ENCODE measurements around the gene ZHX3. TPM values are rescaled to one million over a fixed set of nuclear protein-coding genes. Genes with fewer than 3 reads are reported as not detected.
"Not testable (repeated sequence)": the region's sequence is repeated elsewhere in the genome, so short reads cannot be mapped to it uniquely, and the experiment has no call there.

The ZHX3 gene
- total RNA-seq, 6 experiments from 2014 or later: 17.6 to 47.4 (median 26.2) TPM

- 66% methylated on average over 2 of the region's 2 CpGs for WGBS (ENCODE audit: insufficient coverage, low coverage, low lambda C conversion rate, missing lambda C conversion rate)
- Histone ChIP-seq H3K27ac (no peak overlapping the region), H3K9me3 (no peaks in the 10 kb centered on the region), H3K27me3 (no peaks in the 10 kb centered on the region), H3K4me3 (no peak overlapping the region), H3K4me1 (peaks cover 0 to 31% (median 14%) of the 10 kb centered on the region in 4 donors), H3K36me3 (no peaks in the 10 kb centered on the region)
- TF ChIP-seq CTCF (IDR thresholded peaks at IDR 0.05) (no peak), POLR2A (IDR thresholded peaks at IDR 0.05) (no peak)
- intact Hi-C loops (cut with DNase I): no loop called here
- no peak for ATAC-seq
- no peak for DNase-seq
Observed at GRCh38 chr20:41314386-41314785, 3.1 kb downstream of the ZHX3 start.

GRCh38 chr20:41312009-41312408 is 5.5 kb downstream of the ZHX3 start:
- H3K27ac ChIP-seq; ATAC-seq; intact Hi-C loops (cut with DNase I); H3K9me3 ChIP-seq; H3K36me3 ChIP-seq; H3K27me3 ChIP-seq; DNase-seq; H3K4me3 ChIP-seq: not testable (repeated sequence)
- H3K4me1 ChIP-seq: peaks cover 0 to 40% (median 17%) of the 10 kb centered on the region in 4 donors
- 91% methylated on average over 4 of the region's 6 CpGs for WGBS (ENCODE audit: insufficient coverage, low coverage, low lambda C conversion rate, missing lambda C conversion rate)

GRCh38 chr20:41309817-41310216 is 7.7 kb downstream of the ZHX3 start:
- Histone ChIP-seq H3K27ac (peak overlapping the region in 2 of 3 donors; percentile 16 to 54), H3K36me3 (no peaks in the 10 kb centered on the region), H3K9me3 (no peaks in the 10 kb centered on the region), H3K4me1 (peaks cover 0 to 33% (median 12%) of the 10 kb centered on the region in 4 donors), H3K4me3 (no peak overlapping the region), H3K27me3 (no peaks in the 10 kb centered on the region)
- TF ChIP-seq CTCF (IDR thresholded peaks at IDR 0.05) (no peak), POLR2A (IDR thresholded peaks at IDR 0.05) (no peak)
- ATAC-seq: peak in 1 of 4 donors; percentile 24
- no peak for DNase-seq
- intact Hi-C loops (cut with DNase I): no loop called here
- 32% methylated on average over 2 of the region's 2 CpGs for WGBS (ENCODE audit: insufficient coverage, low coverage, low lambda C conversion rate, missing lambda C conversion rate)

GRCh38 chr20:41308726-41309413 is 8.7 kb downstream of the ZHX3 start:
- WGBS (ENCODE audit: insufficient coverage, low coverage, low lambda C conversion rate, missing lambda C conversion rate): 10% methylated on average over 3 of the region's 3 CpGs
- DNase-seq: no peak
- Histone ChIP-seq H3K27me3 (no peaks in the 10 kb centered on the region), H3K9me3 (no peaks in the 10 kb centered on the region), H3K36me3 (no peaks in the 10 kb centered on the region), H3K4me1 (peaks cover 0 to 25% (median 11%) of the 10 kb centered on the region in 4 donors), H3K4me3 (no peak overlapping the region), H3K27ac (peak overlapping the region; percentile 16 to 54 (median 37))
- ATAC-seq: peak; percentile 44 to 74 (median 64)
- intact Hi-C loops (cut with DNase I): no loop called here
- no peak for TF ChIP-seq POLR2A (IDR thresholded peaks at IDR 0.05)
- no peak for TF ChIP-seq CTCF (IDR thresholded peaks at IDR 0.05)

DNA sequence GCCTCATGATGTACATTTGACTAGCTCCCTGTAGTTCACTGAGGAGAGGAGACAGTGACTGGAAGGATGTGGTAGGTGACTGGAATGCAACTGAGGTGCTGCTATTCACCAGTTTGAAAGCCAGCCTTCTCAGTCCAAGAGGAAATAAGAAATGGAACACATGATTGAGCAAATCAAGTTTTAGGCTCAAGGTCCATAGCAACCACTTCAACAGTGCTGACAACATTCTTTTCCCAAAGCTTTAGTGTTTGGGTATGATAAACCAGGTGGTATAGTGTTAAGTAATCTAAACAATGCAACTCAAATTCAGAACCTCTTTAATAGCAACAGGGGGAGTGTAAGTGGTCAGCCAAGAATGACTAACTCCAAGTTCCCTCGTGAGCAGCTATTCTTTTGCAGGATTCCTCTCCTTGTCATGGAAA is 9.2 kb downstream of the ZHX3 start:
- Histone ChIP-seq H3K9me3 (no peaks in the 10 kb centered on the region), H3K4me3 (no peak overlapping the region), H3K36me3 (no peaks in the 10 kb centered on the region), H3K27me3 (no peaks in the 10 kb centered on the region), H3K4me1 (peaks cover 0 to 25% (median 11%) of the 10 kb centered on the region in 4 donors), H3K27ac (peak overlapping the region; percentile 16 to 54 (median 37))
- ATAC-seq (peak; percentile 43 to 81 (median 68)), DNase-seq (no peak)
- 24% methylated on average over 1 of the region's 1 CpG for WGBS (ENCODE audit: insufficient coverage, low coverage, low lambda C conversion rate, missing lambda C conversion rate)
- intact Hi-C loops (cut with DNase I): no loop called here
- TF ChIP-seq POLR2A (IDR thresholded peaks at IDR 0.05) (no peak), CTCF (IDR thresholded peaks at IDR 0.05) (no peak)

Data from right lobe of liver (tissue), 6 donors.